GM12878 (cell line): Measurements from ENCODE around the gene MVK.

Experiments used
- CEBPZ ChIP-seq: fragments of 150-350 bp; IDR thresholded peaks from 2 replicates; pipeline ENCODE4 v1.6.1; 2016; ENCODE audit warnings: low read depth, low read length
- CREB1 ChIP-seq: IDR thresholded peaks from 2 replicates; pipeline ENCODE4 v1.6.1; 2012; ENCODE audit warnings: low read depth, mild to moderate bottlenecking, inconsistent platforms
- E2F4 ChIP-seq: IDR thresholded peaks from 2 replicates; pipeline ENCODE4 v1.6.1; 2012; ENCODE audit warnings: low read depth, low read length, improper control_type of control experiment
- EP300 ChIP-seq, 2 experiments: fragments of 150-350 bp in 1 of 2; IDR thresholded peaks; 2 replicates each; pipeline ENCODE4 v1.6.1; 2011 to 2012; ENCODE audit warnings: low read depth in 2 of 2, low read length in 2 of 2, borderline replicate concordance in 1 of 2, improper control_type of control experiment in 1 of 2, inconsistent platforms in 1 of 2; ENCODE audit not compliant: control insufficient read depth in 1 of 2
- EZH2 ChIP-seq: IDR thresholded peaks from 2 replicates; pipeline ENCODE4 v1.6.1; 2012; ENCODE audit warnings: low read depth, mild to moderate bottlenecking, control low read depth, inconsistent platforms, low read length, borderline replicate concordance; ENCODE audit not compliant: control insufficient read depth
- NKRF ChIP-seq: fragments of 450-650 bp; conservative IDR thresholded peaks from 2 replicates; pipeline ENCODE4 v1.6.1; 2017; ENCODE audit warnings: mild to moderate bottlenecking, moderate library complexity
- PAX8 ChIP-seq: fragments of 450-650 bp; IDR thresholded peaks from 2 replicates; pipeline ENCODE4 v1.6.1; 2017; ENCODE audit warnings: mild to moderate bottlenecking, moderate library complexity
- POLR2A ChIP-seq: IDR thresholded peaks from 2 replicates; pipeline ENCODE4 v1.6.1; 2011; ENCODE audit warnings: low read depth, mild to moderate bottlenecking, low read length
- TF ChIP-seq, protein P1 (sequence below), 3 experiments: IDR thresholded peaks in 2 of 3; conservative IDR thresholded peaks in 1 of 3; 2 replicates each; pipeline ENCODE4 v1.5.1; 2011; ENCODE audit warnings: low read depth in 3 of 3, low read length in 3 of 3, mild to moderate bottlenecking in 3 of 3, control low read depth in 2 of 3, moderate library complexity in 2 of 3, inconsistent platforms in 1 of 3, mixed read lengths in 1 of 3; ENCODE audit not compliant: control insufficient read depth in 2 of 3, insufficient read depth in 1 of 3; ENCODE audit errors: extremely low read depth in 1 of 3

GRCh38 chr12:109533487-109533740 lies 40.2 kb upstream of the MVK start:
- TF ChIP-seq POLR2A (no peak), PAX8 (no peak), EP300 (IDR thresholded peaks at IDR 0.05; ENCODE audit: borderline replicate concordance in 1 of 2, control insufficient read depth in 1 of 2, low read depth in 2 of 2, low read length in 2 of 2) (no peak), E2F4 (no peak), EZH2 (no peak), CREB1 (no peak), NKRF (no peak), CEBPZ (no peak)
- TF ChIP-seq, protein P1, sequence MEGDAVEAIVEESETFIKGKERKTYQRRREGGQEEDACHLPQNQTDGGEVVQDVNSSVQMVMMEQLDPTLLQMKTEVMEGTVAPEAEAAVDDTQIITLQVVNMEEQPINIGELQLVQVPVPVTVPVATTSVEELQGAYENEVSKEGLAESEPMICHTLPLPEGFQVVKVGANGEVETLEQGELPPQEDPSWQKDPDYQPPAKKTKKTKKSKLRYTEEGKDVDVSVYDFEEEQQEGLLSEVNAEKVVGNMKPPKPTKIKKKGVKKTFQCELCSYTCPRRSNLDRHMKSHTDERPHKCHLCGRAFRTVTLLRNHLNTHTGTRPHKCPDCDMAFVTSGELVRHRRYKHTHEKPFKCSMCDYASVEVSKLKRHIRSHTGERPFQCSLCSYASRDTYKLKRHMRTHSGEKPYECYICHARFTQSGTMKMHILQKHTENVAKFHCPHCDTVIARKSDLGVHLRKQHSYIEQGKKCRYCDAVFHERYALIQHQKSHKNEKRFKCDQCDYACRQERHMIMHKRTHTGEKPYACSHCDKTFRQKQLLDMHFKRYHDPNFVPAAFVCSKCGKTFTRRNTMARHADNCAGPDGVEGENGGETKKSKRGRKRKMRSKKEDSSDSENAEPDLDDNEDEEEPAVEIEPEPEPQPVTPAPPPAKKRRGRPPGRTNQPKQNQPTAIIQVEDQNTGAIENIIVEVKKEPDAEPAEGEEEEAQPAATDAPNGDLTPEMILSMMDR (IDR thresholded peaks at IDR 0.05 in 2 of 3, conservative IDR thresholded peaks at IDR 0.05 in 1 of 3; ENCODE audit: control insufficient read depth in 2 of 3, extremely low read depth in 1 of 3, insufficient read depth in 1 of 3, low read depth in 3 of 3, low read length in 3 of 3): no peak
